Activated CD8-positive, alpha-beta memory T cell treated with anti-CD3 and anti-CD28 coated beads, Interleukin-2, amount 50 U/mL, for 24 hours (primary cell): ENCODE measurements around the gene TADA3.
"Not testable (repeated sequence)": the region's sequence is repeated elsewhere in the genome, so short reads cannot be mapped to it uniquely, and the experiment has no call there.

Experiments
- DNase-seq: peaks from one replicate; pipeline ENCODE4 v3.0.0-alpha.2; 2020; ENCODE audit errors: extremely low read depth

Gene TADA3

GRCh38 chr3:9783954-9784353 is 8.3 kb downstream of the TADA3 start:
- DNase-seq: no peak

GRCh38 chr3:9782770-9783169 is 9.5 kb downstream of the TADA3 start:
- DNase-seq: no peak

DNA sequence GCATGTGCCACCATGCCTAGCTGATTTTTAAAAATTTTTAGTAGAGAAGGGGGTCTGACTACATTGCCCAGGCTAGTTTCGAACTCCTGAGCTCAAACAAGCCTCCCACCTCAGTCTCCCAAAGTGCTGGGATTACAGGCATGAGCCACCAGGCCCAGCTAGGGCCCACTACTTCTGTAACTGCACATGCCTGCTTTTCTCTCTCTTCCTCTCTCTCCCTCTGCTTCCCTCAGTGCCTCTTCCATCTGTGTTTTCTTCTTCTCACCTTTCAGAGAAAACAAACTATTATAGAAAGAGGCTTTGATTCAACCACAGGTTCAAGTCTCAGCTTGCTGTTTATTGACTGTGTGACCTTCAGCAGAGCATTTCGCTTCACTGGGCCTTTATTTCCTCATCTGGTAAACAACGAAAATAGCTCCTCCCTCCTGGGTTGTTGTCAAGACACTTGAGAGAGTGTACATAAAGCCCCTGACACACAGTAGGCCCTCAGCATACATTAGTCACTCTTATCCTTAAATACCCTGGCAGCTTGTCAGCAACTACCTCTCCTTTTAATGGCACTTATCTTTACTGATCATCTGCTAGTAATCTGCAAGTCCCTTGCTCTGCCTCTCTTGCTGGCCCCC is 10.2 kb downstream of the TADA3 start:
- DNase-seq: no peak

GRCh38 chr3:9781551-9781950 is 10.7 kb downstream of the TADA3 start:
- no peak for DNase-seq

- DNase-seq: no peak
Measured at GRCh38 chr3:9780910-9781309, 11.4 kb downstream of the TADA3 start.

DNA sequence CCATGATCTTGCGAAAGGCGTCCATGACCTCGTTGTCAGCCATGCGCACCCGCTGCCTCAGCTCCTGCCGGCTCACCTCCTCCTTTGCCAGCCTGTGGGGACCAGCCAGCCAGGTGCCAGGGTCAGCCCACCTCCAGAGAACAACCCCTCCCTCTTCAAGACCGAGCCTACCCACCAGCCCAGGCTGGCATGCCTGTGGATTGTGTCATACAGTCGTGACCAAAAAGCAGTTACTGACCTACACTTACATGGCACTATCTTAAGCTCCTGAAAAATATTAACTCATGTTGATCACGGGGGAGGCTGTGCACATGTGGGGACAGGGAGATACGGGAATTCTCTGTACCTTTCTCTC is 11.8 kb downstream of the TADA3 start:
- DNase-seq: no peak

GRCh38 chr3:9779721-9780457 is 12.4 kb downstream of the TADA3 start:
- DNase-seq: no peak

DNA sequence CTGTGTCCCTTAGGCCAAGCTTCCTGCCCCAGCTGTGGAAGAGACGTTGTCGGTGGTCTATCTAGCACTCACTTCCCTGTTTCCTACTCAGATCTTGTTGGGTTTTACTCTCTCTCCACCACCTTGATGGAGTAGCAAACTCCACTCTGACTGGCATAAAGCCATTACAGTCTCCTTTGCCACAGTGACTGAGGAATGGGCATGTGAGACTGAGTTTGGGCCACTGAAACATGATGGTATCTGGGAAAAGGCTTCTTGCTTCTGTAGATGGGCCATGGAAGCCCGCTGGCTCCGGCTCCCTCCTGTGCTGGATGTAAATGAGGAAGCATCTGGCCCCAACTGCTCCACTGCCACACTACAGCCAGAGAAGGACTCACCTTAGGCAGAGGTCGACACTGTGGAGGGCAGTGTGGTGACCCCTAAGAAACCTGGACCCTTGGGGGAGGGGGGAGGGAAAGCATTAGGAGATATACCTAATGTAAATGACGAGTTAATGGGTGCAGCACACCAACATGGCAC is 13.1 kb downstream of the TADA3 start:
- no peak for DNase-seq

DNA sequence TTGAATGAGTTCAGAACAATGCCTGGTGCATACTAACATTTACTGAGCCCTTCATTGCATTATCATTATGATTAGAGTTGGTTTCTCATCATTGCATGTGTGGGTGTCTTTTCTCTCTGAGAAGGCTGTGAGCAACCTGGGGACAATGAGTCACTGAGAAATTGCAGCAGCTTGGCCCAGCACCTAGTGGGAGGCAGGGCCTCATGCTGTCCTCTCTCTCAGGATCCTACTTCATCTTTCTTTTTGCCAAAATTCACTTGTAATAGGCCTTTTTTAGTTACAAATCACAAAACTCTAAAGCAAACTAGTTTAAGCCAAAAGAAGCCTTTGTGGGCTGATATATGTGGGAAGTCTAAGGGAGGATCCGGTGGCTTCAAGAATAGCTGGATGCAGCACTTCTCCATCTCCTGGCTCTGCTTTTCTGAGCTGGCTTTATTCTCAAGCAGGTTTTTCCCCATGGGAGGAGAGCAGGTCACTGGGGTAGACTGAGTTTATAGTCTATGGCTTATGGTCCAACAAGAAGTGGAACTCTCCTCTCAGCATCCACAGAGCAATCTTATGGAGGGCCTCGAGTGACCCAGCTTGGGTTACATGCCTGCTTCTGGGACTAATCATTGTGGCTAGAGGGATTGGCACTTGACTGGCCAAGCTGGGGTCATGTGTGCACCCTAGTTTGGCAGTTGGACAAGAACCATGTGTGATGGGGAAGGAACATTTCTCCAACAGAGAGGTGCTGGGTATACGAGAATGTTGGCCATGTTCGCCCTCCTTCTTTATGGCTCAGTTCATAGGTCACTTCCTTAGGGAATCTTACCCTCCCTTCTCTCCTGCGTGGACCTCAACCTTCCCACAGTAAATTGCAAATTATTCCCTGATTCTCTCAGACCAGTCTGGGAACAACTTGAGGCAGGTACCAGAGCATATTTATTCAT is 13.9 kb downstream of the TADA3 start:
- DNase-seq: no peak

- DNase-seq: no peak
Measured at GRCh38 chr3:9777694-9778021, 14.6 kb downstream of the TADA3 start.

DNA sequence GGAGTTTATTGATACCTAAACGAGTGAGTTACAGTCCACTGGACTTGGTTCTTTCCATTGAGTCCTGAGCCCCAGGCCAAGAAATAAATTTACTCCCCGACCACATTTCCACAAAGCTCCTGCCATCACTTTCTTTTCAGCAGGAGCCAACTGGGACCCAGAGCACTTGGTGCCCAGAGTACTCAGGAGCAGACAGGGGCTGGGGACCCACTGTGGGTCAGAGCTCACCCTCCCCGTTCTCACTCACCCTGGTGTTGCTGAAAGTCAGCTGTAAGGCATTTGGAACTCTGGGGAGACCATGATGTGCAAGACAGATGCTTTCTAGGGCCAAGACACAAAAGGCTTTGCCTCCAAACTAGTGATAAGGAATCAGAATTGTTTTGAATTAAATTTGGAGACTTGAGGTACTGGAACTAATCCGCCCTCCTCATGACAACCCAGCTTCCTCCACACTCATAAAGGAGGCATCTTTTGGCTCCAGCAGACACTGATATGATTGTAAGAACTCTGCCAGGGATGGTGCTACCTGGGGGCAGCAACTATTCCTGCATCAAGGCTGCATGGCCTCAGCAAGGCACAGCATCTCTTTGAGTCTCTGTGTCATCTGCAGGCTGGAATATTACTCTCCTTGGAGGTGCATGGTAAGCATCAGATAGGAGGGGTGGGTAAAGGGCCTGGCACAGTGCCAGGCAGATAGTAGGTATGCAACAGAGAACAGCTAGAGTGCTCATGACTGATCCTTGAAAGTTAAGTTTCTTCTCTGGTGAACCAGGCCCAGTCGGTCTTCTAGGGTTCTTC is 15.2 kb downstream of the TADA3 start:
- DNase-seq: no peak

DNA sequence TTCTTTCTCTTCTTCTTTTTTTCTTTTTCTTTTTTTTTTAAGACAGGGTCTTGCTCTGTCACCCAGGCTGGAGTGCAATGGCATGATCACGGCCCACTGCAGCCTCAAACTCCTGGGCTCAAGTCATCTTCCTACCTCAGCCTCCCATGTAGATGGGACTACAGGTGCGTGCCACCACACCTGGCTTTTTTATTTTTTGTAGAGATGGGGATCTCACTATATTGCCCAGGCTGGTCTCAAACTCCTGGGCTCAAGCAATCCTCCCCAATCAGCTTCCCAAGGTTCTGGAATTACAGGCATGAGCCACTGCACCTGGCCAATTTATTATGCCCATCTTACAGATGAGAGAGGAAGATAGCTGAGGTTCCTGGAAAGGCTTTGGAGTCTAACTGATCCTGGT is 21.3 kb downstream of the TADA3 start:
- not testable (repeated sequence) for DNase-seq

DNA sequence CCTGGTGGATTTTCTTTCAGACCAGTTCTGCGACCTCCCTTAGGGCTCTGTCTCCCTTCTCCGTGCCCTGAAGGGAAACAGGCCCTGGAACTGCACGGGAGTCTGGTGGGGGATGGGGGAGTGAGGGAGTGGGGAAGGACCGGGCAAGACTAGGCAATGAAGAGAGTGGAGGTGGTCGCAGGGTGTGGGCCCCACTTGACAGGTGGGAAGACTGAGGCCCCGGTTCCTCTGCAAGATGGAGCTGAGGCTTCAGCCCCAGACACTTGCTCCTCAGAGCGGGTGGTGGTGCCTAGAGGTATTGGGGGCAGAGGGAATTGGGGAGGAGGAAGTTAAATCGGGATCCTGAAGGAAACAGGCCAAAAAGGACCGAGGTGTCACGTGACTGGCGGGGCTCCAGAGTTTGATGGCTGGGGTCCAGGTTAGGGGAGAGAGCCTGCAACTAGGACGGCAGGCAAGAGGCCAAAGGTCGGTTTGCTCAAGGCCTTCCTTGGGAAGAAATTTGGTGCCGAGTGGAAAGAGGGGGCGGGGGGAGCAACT is 21.9 kb downstream of the TADA3 start:
- DNase-seq: no peak

DNA sequence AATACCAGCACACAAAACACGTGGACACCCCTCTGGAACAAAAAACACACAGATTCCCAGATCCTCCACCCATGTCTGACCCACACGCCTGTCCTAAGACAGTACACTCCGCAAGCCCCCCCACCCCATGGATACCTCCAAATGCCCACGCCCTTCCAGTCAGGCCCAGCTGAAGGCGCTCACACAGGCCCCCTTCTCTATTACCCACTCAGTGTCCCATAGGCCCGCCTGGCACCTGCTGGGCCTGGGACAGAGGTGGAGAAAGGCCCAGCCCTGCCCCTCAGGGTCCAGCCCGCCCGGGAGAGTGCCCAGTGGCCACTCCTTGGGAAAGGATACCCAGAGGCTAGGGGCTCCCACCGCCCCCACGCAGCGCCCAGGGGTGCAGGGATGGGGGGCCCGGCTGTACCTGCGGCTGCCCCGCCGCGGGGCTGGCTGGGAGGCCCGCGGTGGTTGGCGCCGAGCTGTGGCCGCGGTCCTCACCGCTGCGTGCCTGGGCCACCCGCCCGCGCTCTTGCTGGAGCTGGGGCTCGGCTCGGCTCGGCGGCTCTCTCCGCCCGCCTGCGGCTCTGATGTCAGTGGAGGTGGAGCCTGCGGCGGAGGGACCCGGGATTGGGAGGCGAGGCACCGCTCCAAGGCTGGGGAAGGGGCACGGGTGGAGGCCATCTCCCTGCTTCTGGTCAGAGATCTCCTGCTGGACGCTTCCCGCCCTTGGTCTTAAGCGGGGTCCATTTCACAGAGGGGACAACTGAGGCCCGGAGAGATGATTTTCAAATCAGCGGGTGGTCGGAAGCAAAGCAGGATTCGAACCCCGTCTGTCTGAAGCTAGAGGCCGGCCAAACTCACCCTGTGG is 22.6 kb downstream of the TADA3 start, which contains the start of gene CAMK1:
Gene CAMK1 (minus strand): TSS at position 522 of the 850 bp plus-strand sequence. CDS start 2,198 bp downstream, outside the sequence.
- DNase-seq: no peak

GRCh38 chr3:9769012-9769411 is 23.3 kb downstream of the TADA3 start:
- DNase-seq: no peak

GRCh38 chr3:9768141-9768775 is 24.0 kb downstream of the TADA3 start:
- DNase-seq: no peak

DNA sequence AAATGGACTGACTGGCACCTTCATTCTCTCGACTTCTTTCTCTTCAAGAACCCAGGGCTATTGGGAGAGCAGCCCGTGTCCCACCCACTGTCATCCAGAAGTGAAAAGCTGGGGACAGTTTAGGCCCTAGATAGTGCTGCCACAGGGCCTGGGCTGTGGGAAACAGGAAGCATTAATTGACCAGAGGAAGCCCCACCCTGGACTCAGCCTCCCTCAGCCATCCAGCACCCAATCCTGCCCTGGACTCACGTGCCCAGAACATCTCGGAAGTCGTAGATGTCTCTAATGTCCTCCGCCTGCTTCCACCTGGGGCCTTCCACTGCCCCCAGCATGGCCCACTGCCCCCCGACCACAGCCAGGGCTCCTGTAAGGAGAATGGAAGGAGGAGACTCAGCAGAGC is 24.9 kb downstream of the TADA3 start:
- DNase-seq: no peak

- DNase-seq: no peak
Measured at GRCh38 chr3:9765865-9766264, 26.4 kb downstream of the TADA3 start.

DNA sequence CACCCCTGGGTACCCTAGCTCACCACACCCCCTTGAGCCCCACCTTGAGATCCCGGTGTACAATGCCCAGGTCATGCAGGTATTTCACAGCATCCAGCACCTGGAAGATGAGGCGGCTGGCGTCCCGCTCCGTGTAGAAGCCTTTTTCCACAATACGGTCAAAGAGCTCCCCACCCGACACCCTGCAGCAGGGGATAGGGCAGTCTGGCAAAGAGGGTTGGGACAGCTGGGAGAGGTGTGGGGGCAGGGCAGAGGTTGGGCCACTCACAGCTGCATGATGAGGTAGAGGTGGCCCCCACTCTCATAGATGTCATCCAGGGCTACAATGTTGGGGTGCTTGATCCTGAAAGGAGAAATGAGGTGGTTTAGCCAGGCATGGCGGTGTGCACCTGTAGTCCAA is 29.4 kb downstream of the TADA3 start:
- DNase-seq: no peak

GRCh38 chr3:9761919-9762318 is 30.4 kb downstream of the TADA3 start:
- no peak for DNase-seq
